ENCODE data around the gene PCDHA12.

GRCh38 chr5:140840978-140841962 lies 33.8 kb upstream of the PCDHA12 start, which contains the start of gene PCDHA8:
- TF ChIP-seq CTCF (IDR thresholded peaks at IDR 0.05) = no peak
- TF ChIP-seq POLR2AphosphoS5 (IDR thresholded peaks at IDR 0.05) = no peak

All from prostate gland (tissue), 2 donors.